Mesothelial cell of epicardium (in vitro differentiated cells): Measurements from ENCODE around the gene TTC22. TPM values are rescaled to one million over a fixed set of nuclear protein-coding genes. Genes with fewer than 3 reads are reported as not detected.

Experiments
- DNase-seq, 2 experiments: peaks; one replicate each; pipeline ENCODE4 v3.0.0; 2021; ENCODE audit warnings: low spot score in 2 of 2; ENCODE audit not compliant: unreplicated experiment in 2 of 2
- H3K27ac Mint-ChIP-seq: 2 replicates; pipeline ENCODE4 v1.8.0; 2021; ENCODE audit warnings: mixed read lengths
- H3K27me3 Mint-ChIP-seq: 2 replicates; pipeline ENCODE4 v1.8.0; 2021; ENCODE audit warnings: low read depth, mixed read lengths
- H3K36me3 Mint-ChIP-seq: 2 replicates; pipeline ENCODE4 v1.8.0; 2021; ENCODE audit warnings: mixed read lengths
- H3K4me1 Mint-ChIP-seq: 2 replicates; pipeline ENCODE4 v1.8.0; 2021; ENCODE audit warnings: mixed read lengths
- H3K4me3 Mint-ChIP-seq: 2 replicates; pipeline ENCODE4 v1.8.0; 2021; ENCODE audit warnings: mild to moderate bottlenecking, moderate library complexity, mixed read lengths
- H3K9me3 Mint-ChIP-seq: 2 replicates; pipeline ENCODE4 v1.8.0; 2021; ENCODE audit warnings: mixed read lengths
- total RNA-seq: library from RNA; stranded (reverse); gene quantifications from 3 replicates; pipeline ENCODE4 v1.2.1, GENCODE V29; 2021
- TF ChIP-seq, protein P1 (sequence below): fragments of 200-600 bp; sonication (generic); IDR thresholded peaks from one replicate; pipeline ENCODE4 v1.5.0; 2021; ENCODE audit warnings: antibody characterized with exemption; ENCODE audit not compliant: unreplicated experiment

Gene TTC22
- total RNA-seq, 1 donor from 2014 or later, result 1.3 TPM

DNA sequence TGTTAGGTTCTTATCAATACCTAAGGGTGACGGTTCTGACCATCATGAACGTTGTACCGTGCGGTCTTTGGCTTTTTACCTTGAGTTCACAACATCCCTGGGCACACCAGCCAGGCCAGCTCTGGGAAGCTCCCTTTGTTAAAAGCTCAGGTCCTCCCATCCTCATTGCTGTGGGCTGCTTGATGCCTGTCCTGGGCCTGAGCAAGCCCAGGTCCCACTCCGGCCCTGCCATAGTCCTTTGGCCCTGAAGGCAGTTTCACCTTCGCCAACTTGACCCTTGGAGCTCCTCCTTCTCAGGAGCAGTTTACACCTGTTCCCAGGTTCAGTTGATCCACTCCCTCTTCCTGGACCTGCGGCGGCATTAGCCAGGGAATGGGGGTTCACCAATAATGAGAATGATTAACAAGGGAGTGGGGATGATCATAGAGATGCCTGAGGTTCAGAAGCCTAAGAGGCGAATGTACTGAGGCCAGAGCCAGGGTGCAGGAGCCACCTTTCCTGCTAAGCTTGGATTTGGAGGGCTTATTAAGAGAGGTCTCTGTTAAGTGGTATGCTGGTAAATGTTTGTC lies 45.7 kb upstream of the TTC22 start:
- no peaks in the 10 kb centered on the region for H3K27me3 Mint-ChIP-seq
- peaks cover 37% of the 10 kb centered on the region for H3K36me3 Mint-ChIP-seq
- no peaks in the 10 kb centered on the region for H3K4me1 Mint-ChIP-seq
- no peak overlapping the region for H3K4me3 Mint-ChIP-seq
- peaks cover 3% of the 10 kb centered on the region for H3K9me3 Mint-ChIP-seq
- TF ChIP-seq, protein P1, sequence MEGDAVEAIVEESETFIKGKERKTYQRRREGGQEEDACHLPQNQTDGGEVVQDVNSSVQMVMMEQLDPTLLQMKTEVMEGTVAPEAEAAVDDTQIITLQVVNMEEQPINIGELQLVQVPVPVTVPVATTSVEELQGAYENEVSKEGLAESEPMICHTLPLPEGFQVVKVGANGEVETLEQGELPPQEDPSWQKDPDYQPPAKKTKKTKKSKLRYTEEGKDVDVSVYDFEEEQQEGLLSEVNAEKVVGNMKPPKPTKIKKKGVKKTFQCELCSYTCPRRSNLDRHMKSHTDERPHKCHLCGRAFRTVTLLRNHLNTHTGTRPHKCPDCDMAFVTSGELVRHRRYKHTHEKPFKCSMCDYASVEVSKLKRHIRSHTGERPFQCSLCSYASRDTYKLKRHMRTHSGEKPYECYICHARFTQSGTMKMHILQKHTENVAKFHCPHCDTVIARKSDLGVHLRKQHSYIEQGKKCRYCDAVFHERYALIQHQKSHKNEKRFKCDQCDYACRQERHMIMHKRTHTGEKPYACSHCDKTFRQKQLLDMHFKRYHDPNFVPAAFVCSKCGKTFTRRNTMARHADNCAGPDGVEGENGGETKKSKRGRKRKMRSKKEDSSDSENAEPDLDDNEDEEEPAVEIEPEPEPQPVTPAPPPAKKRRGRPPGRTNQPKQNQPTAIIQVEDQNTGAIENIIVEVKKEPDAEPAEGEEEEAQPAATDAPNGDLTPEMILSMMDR, result no peak
- no peak for DNase-seq
- H3K27ac Mint-ChIP-seq, result no peak overlapping the region

DNA sequence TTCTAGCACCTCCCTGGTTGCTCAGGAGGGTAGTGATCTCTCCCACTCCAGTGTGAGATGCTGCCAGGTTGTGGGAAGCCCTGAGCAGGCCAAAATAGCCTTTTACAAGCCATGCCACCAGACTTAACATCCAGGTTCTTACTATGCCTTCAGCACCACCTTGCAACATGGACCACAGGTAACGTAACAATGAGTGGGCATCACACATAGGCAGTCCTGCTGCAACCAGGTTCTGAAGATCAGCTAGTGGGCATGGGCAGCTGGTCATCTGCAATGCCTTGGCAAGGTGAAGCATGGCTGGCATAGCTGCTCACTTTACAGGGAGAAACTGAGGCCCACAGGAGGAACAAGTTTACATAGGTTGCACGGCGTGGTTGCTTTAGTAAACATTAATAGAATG lies 45.2 kb upstream of the TTC22 start:
- Mint-ChIP-seq H3K27me3 (no peaks in the 10 kb centered on the region), H3K9me3 (peaks cover 3% of the 10 kb centered on the region), H3K4me1 (no peaks in the 10 kb centered on the region), H3K4me3 (no peak overlapping the region), H3K27ac (no peak overlapping the region), H3K36me3 (peaks cover 35% of the 10 kb centered on the region)
- TF ChIP-seq, protein P1, result no peak
- no peak for DNase-seq

DNA sequence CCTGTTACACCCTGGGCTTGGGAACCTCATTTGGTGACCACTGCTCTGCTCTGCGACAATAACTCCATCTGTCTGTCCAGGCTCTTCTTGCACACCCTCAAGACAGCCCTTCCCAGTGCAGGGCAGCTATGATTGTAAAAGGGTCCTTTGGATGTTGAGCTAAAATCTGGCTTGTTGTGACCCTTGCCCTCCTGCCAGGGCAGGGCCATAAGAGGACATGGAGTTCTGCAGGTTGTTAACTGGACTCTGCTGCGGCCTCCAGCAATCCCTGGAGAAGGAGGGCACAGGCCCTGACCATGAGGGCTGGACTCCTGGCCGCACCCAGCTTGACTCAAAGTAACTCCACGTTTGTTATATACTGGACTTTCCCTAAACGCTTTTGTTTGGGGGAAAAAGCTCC lies 44.6 kb upstream of the TTC22 start:
- TF ChIP-seq, protein P1, result no peak
- DNase-seq, result no peak
- H3K4me1 Mint-ChIP-seq, result no peaks in the 10 kb centered on the region
- no peaks in the 10 kb centered on the region for H3K27me3 Mint-ChIP-seq
- H3K36me3 Mint-ChIP-seq, result peaks cover 33% of the 10 kb centered on the region
- H3K9me3 Mint-ChIP-seq, result peaks cover 3% of the 10 kb centered on the region
- no peak overlapping the region for H3K27ac Mint-ChIP-seq
- H3K4me3 Mint-ChIP-seq, result no peak overlapping the region

DNA sequence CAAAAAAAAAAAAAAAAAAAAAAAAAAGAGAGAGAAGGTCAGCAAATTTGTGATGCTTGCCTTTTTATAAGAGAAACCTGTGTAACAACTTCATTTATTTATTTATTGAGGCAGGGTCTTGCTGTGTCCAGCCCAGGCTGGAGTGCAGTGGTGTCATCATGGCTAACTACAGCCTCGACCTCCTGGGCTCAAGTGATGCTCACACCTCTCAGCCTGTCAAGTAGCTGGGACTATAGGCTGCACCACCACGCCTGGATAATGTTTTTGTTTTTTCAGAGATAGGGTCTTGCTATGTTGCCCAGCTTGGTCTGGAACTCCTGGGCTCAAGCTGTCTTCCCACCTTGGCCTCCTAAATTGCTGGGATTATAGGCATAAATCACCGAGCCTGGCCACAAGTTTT lies 43.4 kb upstream of the TTC22 start:
- Mint-ChIP-seq H3K4me1 (no peaks in the 10 kb centered on the region), H3K27ac (no peak overlapping the region), H3K36me3 (peaks cover 24% of the 10 kb centered on the region), H3K9me3 (peaks cover 3% of the 10 kb centered on the region), H3K4me3 (no peak overlapping the region), H3K27me3 (no peaks in the 10 kb centered on the region)
- DNase-seq, result no peak
- TF ChIP-seq, protein P1, result no peak

DNA sequence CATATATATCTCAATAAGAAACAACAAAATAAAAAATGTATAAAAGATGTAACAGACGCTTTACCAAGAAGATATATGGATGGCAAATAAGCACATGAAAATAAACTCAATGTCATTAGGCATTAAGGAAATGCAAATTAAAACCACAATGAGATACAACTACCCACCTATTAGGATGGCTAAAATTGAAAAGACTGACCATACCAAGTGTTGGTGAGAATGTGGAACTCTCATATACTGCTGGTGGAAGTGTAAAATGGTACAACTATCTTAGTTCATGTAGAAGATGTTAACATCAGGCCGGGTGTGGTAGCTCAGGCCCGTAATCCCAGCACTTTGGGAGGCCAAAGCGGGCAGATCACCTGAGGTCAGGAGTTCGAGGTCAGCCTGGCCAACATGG lies 42.3 kb upstream of the TTC22 start:
- Mint-ChIP-seq H3K4me3 (no peak overlapping the region), H3K4me1 (no peaks in the 10 kb centered on the region), H3K9me3 (peaks cover 3% of the 10 kb centered on the region), H3K27ac (no peak overlapping the region), H3K27me3 (no peaks in the 10 kb centered on the region), H3K36me3 (peaks cover 14% of the 10 kb centered on the region)
- TF ChIP-seq, protein P1, result no peak
- DNase-seq, result no peak

DNA sequence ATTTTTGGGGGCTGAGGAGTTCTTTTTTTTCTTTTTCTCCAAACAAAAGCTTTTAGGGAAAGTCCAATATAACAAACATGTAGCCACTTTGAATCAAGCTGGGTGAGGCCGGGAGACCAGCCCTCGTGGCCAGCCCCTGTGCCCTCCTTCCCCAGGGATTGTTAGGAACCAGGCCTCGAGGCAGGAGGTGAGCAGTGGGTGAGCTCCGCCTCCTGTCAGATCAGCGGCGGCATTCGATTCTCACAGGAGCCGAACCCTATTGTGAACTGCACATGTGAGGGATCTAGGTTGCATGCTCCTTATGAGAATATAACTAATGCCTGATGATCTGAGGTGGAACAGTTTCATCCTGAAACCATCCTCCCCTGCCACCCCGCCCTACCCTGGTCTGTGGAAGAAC lies 41.8 kb upstream of the TTC22 start:
- Mint-ChIP-seq H3K27me3 (no peaks in the 10 kb centered on the region), H3K4me3 (no peak overlapping the region), H3K4me1 (no peaks in the 10 kb centered on the region), H3K27ac (no peak overlapping the region), H3K36me3 (peaks cover 9% of the 10 kb centered on the region), H3K9me3 (peaks cover 3% of the 10 kb centered on the region)
- no peak for DNase-seq
- TF ChIP-seq, protein P1, result no peak
